Activated gamma-delta T cell treated with Interleukin-2 at 50 U/mL for 16 hours (primary cell): ENCODE measurements around the gene MME.
"Not testable (repeated sequence)": the region's sequence is repeated elsewhere in the genome, so short reads cannot be mapped to it uniquely, and the experiment has no call there.

Source experiments
- DNase-seq: peaks from one replicate; pipeline ENCODE4 v3.0.0-alpha.2; 2020

Gene MME

GRCh38 chr3:155194973-155195957 lies 115.1 kb downstream of the MME start:
- no peak for DNase-seq

DNA sequence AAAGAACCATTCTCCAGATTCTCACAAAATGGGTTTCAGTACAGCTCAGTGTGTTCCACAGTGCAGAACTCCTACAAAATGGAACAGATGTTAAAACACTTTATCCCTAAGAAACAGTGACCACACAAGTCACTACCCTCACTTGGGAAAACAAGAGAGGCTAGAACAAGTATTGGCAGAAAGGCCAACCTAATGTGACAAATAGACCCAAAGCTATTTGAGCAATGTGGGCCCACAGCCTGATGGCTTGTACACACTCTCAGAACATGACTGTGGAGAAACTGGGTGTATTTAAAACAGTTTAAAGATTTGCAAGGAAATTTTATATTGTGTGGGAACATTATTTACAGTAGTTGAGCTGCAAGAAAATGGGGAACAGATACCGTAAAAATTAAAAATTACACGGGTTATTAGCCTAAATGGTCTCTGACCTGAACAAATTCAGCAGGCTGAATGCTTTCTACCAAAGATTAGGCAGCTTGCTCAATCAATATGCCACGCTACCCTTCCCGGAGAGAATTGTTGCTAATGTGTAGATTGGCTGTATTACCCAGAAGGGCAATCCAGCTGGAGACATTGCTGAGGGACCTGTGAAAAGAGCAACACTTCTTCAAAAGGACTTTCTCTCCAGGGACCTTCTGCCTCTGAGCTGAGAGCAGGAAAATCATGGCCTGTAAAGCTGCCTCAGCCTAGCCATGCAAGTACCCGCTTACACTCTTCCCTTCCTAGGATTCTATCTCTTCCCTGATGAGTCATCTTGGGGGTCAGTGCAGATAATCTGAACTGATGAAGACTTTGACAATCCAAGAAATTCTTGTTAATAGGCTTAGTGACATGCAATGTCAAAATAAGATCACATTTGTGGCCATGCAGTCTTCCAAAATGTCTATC lies 116.3 kb downstream of the MME start:
- DNase-seq = no peak

DNA sequence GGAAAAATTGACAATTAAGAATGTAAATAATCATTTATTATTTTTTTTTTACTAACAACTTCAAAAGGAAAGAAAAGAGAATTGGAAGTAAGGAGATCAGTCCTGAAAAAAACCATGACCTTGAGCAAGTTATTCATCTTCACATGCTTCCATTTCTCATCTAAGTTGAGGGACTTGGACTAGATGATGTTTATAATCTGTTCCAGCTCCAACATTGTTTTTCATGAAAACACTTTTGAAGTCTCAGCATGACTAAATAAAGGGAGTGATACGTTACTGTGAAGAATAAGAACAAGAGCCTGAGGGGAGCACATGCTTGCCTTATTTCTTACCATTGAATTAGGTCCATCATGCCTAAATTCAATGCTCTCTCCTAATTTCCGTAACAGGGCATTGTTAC lies 117.7 kb downstream of the MME start:
- no peak for DNase-seq

- no peak for DNase-seq
These were observed 122.5 kb downstream of the MME start for GRCh38 chr3:155202626-155203025.

DNA sequence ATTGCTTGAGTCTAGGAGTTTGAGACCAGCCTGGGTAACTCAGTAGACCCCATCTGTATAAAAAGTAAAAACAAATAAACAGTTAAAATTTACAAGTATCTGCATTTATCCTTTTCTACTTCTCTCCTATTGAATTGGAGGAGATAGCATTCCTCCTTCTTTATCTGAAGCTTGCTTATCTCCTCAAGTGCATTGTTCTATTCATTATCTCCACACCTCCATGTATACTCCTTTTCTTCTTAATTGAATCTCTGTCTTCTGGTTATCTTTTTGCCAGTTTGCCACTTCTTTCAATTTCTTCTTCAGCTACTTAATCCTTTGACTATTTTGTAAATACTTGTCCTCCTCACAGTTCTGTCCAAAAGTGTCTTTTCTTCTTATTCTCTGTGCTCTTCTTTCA lies 124.7 kb downstream of the MME start:
- DNase-seq = no peak

DNA sequence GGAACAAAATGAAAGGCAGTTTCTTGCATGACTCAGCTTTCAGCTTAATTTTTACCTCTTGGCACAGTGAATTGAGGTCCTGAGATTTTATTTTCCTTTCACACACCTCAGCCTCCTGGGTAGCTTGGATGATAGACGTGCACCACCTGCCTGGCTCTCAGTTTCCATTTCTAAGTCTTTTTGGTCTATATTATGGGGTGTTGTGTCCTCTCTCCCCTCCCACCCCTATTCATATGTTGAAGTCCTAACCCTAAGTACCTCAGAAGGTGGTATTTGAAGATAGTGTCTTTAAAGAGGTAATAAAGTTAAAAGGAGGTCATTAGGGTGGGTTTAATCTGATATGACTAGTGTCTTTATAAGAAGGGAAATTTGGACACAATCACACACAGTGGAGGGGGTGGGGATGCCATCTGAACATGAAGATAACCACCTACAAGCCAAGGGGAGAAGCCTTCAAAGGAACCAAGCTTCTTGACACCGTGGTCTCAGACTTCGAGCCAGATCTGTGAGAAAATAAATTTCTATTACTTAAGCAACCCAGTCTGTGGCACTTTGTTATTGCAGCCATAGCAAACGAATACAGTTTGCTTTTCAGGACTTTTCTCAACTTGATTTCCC lies 128.2 kb downstream of the MME start:
- no peak for DNase-seq

GRCh38 chr3:155210736-155211135 lies 130.6 kb downstream of the MME start:
- DNase-seq = no peak

- no peak for DNase-seq
These were observed 131.1 kb downstream of the MME start for GRCh38 chr3:155211266-155211665.

- DNase-seq = no peak
These were observed 131.8 kb downstream of the MME start for GRCh38 chr3:155211940-155212339.

GRCh38 chr3:155216007-155216406 lies 135.9 kb downstream of the MME start:
- not testable (repeated sequence) for DNase-seq

DNA sequence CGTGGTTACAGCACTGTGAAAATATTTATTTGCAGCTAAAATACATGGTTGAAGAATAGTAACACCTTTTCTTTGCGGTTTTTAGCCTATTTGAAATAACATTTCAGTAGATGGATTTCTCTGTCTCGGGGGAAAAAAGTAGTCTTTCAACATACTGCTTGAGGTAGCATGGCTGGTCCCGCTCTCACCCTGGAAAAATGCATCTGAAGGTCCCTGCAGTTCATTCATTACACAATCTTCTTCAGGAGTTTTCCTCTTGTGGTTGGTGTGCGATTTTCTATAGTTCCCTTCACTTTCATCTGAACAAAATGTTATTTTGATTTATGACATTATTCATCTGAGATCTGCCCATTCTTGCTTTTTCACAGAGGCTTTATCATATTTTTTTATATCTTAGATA lies 137.5 kb downstream of the MME start:
- no peak for DNase-seq

DNA sequence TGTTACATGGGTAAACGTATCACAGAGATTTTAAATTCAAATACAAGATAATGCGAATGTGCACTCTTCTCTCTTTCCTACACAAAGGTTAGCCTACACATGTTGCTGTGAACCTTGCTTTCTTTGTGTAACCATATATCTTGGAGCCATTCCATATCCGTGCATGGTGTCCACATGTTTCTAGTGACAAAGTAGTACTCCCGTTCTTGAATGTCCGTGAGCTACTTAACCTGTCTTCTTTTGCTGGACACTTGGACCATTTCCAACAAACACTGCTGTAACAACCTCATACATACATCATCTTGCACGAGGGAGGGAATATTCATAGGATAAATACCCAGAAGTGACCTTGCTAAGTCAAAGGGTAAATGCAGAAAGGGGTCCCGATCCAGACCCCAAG lies 138.3 kb downstream of the MME start:
- no peak for DNase-seq

- no peak for DNase-seq
These were observed 139.0 kb downstream of the MME start for GRCh38 chr3:155219106-155219505.

GRCh38 chr3:155225417-155225816 lies 145.3 kb downstream of the MME start:
- DNase-seq = no peak

DNA sequence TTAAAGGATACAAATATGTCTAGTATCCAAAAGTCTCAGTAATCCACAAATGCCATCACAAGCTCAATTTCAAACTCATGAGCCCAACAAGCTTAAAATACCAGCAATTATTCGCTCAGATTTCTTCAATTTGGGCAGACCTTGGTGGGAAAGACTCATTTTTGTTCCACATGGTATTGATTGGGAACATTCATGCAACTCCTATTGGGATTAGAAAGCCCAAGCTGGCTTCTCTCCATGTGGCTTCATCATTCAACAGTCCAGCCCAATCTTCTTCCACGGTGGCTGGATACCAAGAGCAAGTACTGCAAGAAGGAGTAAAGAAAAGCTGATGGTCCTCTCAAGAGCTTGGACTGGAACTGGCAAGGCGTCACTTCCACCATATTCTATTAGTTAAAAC lies 147.0 kb downstream of the MME start:
- no peak for DNase-seq

- DNase-seq = no peak
These were observed 148.6 kb downstream of the MME start for GRCh38 chr3:155228676-155229075.

DNA sequence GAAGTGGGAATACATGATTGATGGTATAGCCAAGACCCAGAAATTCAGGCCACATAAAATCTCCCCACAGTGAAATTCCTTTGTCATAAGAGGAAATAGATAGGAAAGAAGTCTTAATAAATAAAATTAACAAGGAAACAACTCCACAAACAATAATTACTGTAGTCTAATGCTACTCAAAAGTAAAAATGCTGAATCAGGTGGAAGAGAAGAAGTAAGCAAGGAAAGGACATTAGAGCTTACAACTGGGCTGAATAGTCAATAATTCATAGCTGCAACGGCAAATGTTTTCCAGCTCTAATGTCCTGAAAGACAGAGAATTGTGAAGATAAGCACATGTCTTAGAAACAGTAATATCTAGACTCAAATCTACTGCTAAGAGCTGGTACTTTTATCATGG lies 149.0 kb downstream of the MME start:
- DNase-seq = no peak

DNA sequence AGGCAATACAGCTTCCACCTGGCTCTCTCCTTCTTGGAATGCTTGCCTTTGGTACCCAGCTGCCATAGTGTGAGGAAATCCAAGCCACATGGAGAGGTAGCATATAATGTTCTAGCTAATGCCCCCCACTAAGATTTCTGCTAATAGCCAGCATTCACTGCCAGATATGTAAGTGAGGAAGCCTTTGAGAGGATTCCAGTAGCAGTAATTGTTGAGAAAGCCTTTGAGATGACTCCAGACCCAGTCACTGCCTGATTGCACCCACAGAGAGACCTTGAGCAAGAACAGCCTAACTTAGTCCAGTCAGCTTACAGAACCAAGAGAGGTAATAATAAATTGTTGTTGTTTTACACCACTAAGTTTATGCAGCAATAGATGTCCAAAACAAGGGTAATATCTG lies 150.3 kb downstream of the MME start:
- no peak for DNase-seq

DNA sequence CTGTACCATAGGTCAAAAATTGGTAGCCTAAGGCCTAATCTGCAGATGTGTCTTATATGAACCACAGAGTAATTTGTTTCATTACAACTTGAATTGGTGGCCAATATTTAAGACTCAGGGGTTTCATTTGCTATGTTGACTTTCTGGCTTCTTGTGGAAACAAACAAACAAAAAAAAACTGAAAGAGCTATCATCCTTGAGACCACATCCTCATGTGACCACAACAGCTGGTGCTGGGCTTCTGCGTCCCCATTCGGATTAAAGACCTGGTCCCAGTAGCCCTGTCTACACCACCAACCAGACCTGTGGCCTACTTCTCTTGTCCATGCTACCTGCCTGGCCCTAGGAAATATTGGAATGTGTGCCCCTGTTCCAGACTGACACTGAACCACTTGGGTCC lies 151.7 kb downstream of the MME start:
- no peak for DNase-seq

GRCh38 chr3:155232605-155233004 lies 152.5 kb downstream of the MME start:
- no peak for DNase-seq

DNA sequence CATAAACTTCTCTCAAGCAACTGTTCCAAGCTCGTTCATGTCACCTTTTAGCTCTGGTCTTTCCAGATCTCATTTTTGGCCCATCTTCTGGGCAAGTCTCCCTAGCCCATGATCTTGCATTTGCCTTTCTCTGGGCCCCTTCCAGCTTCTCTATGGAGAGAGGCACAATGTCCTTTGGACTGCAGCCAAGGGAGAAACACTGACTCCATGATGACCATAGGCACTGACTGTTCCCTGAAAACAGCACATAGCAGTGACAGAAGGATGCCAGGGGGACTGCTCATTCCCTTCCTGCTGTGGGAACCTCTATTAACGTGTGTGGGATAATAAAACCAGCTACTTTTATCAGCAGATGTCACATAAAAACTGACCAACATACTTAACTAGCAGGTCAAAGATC lies 153.1 kb downstream of the MME start:
- no peak for DNase-seq
